ENCODE measurements around the gene SREBF2. TPM values are rescaled to one million over a fixed set of nuclear protein-coding genes. Genes with fewer than 3 reads are reported as not detected.

SREBF2 gene
- total RNA-seq, 2 donors from 2014 or later: 127 to 131 TPM

- no peak for ATAC-seq (replicated peaks in 1 of 2)
- H3K4me1 Mint-ChIP-seq (ENCODE audit: low read depth): peaks cover 33% of the 10 kb centered on the region
- no peaks in the 10 kb centered on the region for H3K36me3 Mint-ChIP-seq (ENCODE audit: insufficient read depth in 2 of 2)
Observed at GRCh38 chr22:41920271-41920976, 87.5 kb downstream of the SREBF2 start.

GRCh38 chr22:41922328-41922727 lies 89.4 kb downstream of the SREBF2 start:
- H3K4me1 Mint-ChIP-seq (ENCODE audit: low read depth): peaks cover 27% of the 10 kb centered on the region
- H3K27me3 Mint-ChIP-seq (ENCODE audit: low read depth): no peaks in the 10 kb centered on the region
- H3K4me3 Mint-ChIP-seq: no peak overlapping the region
- DNase-seq (no peak), ATAC-seq (replicated peaks in 1 of 2) (no peak)
- H3K9me3 Mint-ChIP-seq: no peaks in the 10 kb centered on the region
- no peaks in the 10 kb centered on the region for H3K36me3 Mint-ChIP-seq (ENCODE audit: insufficient read depth in 2 of 2)
- H3K27ac Mint-ChIP-seq: no peak overlapping the region

More at GRCh38 chr22:41920271-41920976, 87.5 kb downstream of the SREBF2 start:
- peaks cover 12% of the 10 kb centered on the region for H3K27me3 Mint-ChIP-seq (ENCODE audit: low read depth)
- no peaks in the 10 kb centered on the region for H3K9me3 Mint-ChIP-seq
- peak overlapping the region; percentile 29 for H3K27ac Mint-ChIP-seq
- no peak for DNase-seq
- H3K4me3 Mint-ChIP-seq: peak overlapping the region; percentile 34 to 68

- Mint-ChIP-seq H3K4me3 (no peak overlapping the region), H3K4me1 (ENCODE audit: low read depth) (peaks cover 30% of the 10 kb centered on the region)
Observed at GRCh38 chr22:41922940-41923594, 90.2 kb downstream of the SREBF2 start.

GRCh38 chr22:41923595-41924276 lies 90.8 kb downstream of the SREBF2 start:
- no peaks in the 10 kb centered on the region for H3K9me3 Mint-ChIP-seq
- H3K27ac Mint-ChIP-seq: no peak overlapping the region
- no peaks in the 10 kb centered on the region for H3K36me3 Mint-ChIP-seq (ENCODE audit: insufficient read depth in 2 of 2)
- ATAC-seq (replicated peaks in 1 of 2) (no peak), DNase-seq (no peak)
- no peaks in the 10 kb centered on the region for H3K27me3 Mint-ChIP-seq (ENCODE audit: low read depth)
- H3K4me1 Mint-ChIP-seq (ENCODE audit: low read depth): peaks cover 29% of the 10 kb centered on the region
- no peak overlapping the region for H3K4me3 Mint-ChIP-seq

More at GRCh38 chr22:41922940-41923594, 90.2 kb downstream of the SREBF2 start:
- H3K36me3 Mint-ChIP-seq (ENCODE audit: insufficient read depth in 2 of 2): no peaks in the 10 kb centered on the region
- no peak overlapping the region for H3K27ac Mint-ChIP-seq
- DNase-seq (no peak), ATAC-seq (replicated peaks in 1 of 2) (no peak)
- no peaks in the 10 kb centered on the region for H3K9me3 Mint-ChIP-seq
- no peaks in the 10 kb centered on the region for H3K27me3 Mint-ChIP-seq (ENCODE audit: low read depth)

GRCh38 chr22:41925783-41926460 lies 93.0 kb downstream of the SREBF2 start:
- Mint-ChIP-seq H3K27ac (no peak overlapping the region), H3K9me3 (no peaks in the 10 kb centered on the region), H3K36me3 (ENCODE audit: insufficient read depth in 2 of 2) (no peaks in the 10 kb centered on the region), H3K27me3 (ENCODE audit: low read depth) (no peaks in the 10 kb centered on the region), H3K4me1 (ENCODE audit: low read depth) (peaks cover 24% of the 10 kb centered on the region), H3K4me3 (peak overlapping the region; percentile 86 to 91)
- peak; percentile 89 to 91 for DNase-seq
- peak; percentile 85 to 88 for ATAC-seq (replicated peaks in 1 of 2)

- ATAC-seq (replicated peaks in 1 of 2) (no peak), DNase-seq (no peak)
- H3K4me1 Mint-ChIP-seq (ENCODE audit: low read depth): peaks cover 24% of the 10 kb centered on the region
- peak overlapping the region in 1 of 2 donors; percentile 78 for H3K4me3 Mint-ChIP-seq
- H3K9me3 Mint-ChIP-seq: no peaks in the 10 kb centered on the region
- H3K27me3 Mint-ChIP-seq (ENCODE audit: low read depth): no peaks in the 10 kb centered on the region
- H3K27ac Mint-ChIP-seq: no peak overlapping the region
- H3K36me3 Mint-ChIP-seq (ENCODE audit: insufficient read depth in 2 of 2): peaks cover 0 to 2% of the 10 kb centered on the region in 2 donors
Observed at GRCh38 chr22:41927813-41928212, 94.9 kb downstream of the SREBF2 start.

- Mint-ChIP-seq H3K27me3 (ENCODE audit: low read depth) (no peaks in the 10 kb centered on the region), H3K27ac (no peak overlapping the region), H3K4me1 (ENCODE audit: low read depth) (peaks cover 24% of the 10 kb centered on the region), H3K36me3 (ENCODE audit: insufficient read depth in 2 of 2) (peaks cover 0 to 3% of the 10 kb centered on the region in 2 donors), H3K4me3 (no peak overlapping the region), H3K9me3 (no peaks in the 10 kb centered on the region)
- no peak for ATAC-seq (replicated peaks in 1 of 2)
- no peak for DNase-seq
Observed at GRCh38 chr22:41928593-41929417, 95.9 kb downstream of the SREBF2 start.

GRCh38 chr22:41929418-41929810 lies 96.5 kb downstream of the SREBF2 start:
- peaks cover 0 to 3% of the 10 kb centered on the region in 2 donors for H3K36me3 Mint-ChIP-seq (ENCODE audit: insufficient read depth in 2 of 2)
- H3K9me3 Mint-ChIP-seq: no peaks in the 10 kb centered on the region
- ATAC-seq (replicated peaks in 1 of 2) (no peak), DNase-seq (no peak)
- H3K4me3 Mint-ChIP-seq: no peak overlapping the region
- no peaks in the 10 kb centered on the region for H3K27me3 Mint-ChIP-seq (ENCODE audit: low read depth)
- no peak overlapping the region for H3K27ac Mint-ChIP-seq
- H3K4me1 Mint-ChIP-seq (ENCODE audit: low read depth): peaks cover 24% of the 10 kb centered on the region

GRCh38 chr22:41931701-41932269 lies 98.9 kb downstream of the SREBF2 start:
- H3K27me3 Mint-ChIP-seq (ENCODE audit: low read depth): no peaks in the 10 kb centered on the region
- H3K4me3 Mint-ChIP-seq: no peak overlapping the region
- ATAC-seq (replicated peaks in 1 of 2) (no peak), DNase-seq (no peak)
- peaks cover 18% of the 10 kb centered on the region for H3K4me1 Mint-ChIP-seq (ENCODE audit: low read depth)
- no peaks in the 10 kb centered on the region for H3K9me3 Mint-ChIP-seq
- H3K36me3 Mint-ChIP-seq (ENCODE audit: insufficient read depth in 2 of 2): peaks cover 0 to 7% of the 10 kb centered on the region in 2 donors
- H3K27ac Mint-ChIP-seq: no peak overlapping the region

- H3K9me3 Mint-ChIP-seq: no peaks in the 10 kb centered on the region
- DNase-seq: no peak
- no peak overlapping the region for H3K27ac Mint-ChIP-seq
- no peaks in the 10 kb centered on the region for H3K27me3 Mint-ChIP-seq (ENCODE audit: low read depth)
- ATAC-seq (replicated peaks in 1 of 2): no peak
- peaks cover 0 to 7% of the 10 kb centered on the region in 2 donors for H3K36me3 Mint-ChIP-seq (ENCODE audit: insufficient read depth in 2 of 2)
- H3K4me1 Mint-ChIP-seq (ENCODE audit: low read depth): peaks cover 18% of the 10 kb centered on the region
- H3K4me3 Mint-ChIP-seq: no peak overlapping the region
Observed at GRCh38 chr22:41932353-41932752, 99.4 kb downstream of the SREBF2 start.

- no peaks in the 10 kb centered on the region for H3K27me3 Mint-ChIP-seq (ENCODE audit: low read depth)
- no peak for DNase-seq
- peaks cover 2 to 7% of the 10 kb centered on the region in 2 donors for H3K36me3 Mint-ChIP-seq (ENCODE audit: insufficient read depth in 2 of 2)
- ATAC-seq (replicated peaks in 1 of 2): no peak
- peaks cover 12% of the 10 kb centered on the region for H3K4me1 Mint-ChIP-seq (ENCODE audit: low read depth)
- H3K27ac Mint-ChIP-seq: no peak overlapping the region
- no peaks in the 10 kb centered on the region for H3K9me3 Mint-ChIP-seq
- no peak overlapping the region for H3K4me3 Mint-ChIP-seq
Observed at GRCh38 chr22:41933411-41934177, 100.7 kb downstream of the SREBF2 start.
